HEK293T (cell line): Measurements from ENCODE around the gene COQ4.

Source experiments
- CTCF ChIA-PET: fragments of 350-600 bp; formaldehyde crosslinking; extraction: SDS; loops from one replicate; lab custom pipeline; 2021; ENCODE audit warnings: antibody characterized with exemption, inconsistent platforms; lab: Yijun Ruan, JAX
- POLR2A ChIA-PET: fragments of 350-600 bp; formaldehyde crosslinking; extraction: SDS; loops from one replicate; lab custom pipeline; 2020; ENCODE audit warnings: antibody characterized with exemption, inconsistent platforms; lab: Yijun Ruan, JAX
- DNase-seq: peaks from one replicate; pipeline ENCODE4 v3.0.0; 2012; ENCODE audit warnings: mixed read lengths; ENCODE audit errors: extremely low spot score
- ARNT ChIP-seq: fragments of 450-650 bp; IDR thresholded peaks from 2 replicates; pipeline ENCODE4 v1.6.1; 2017; ENCODE audit warnings: mild to moderate bottlenecking
- BHLHE40 ChIP-seq: fragments of 450-650 bp; IDR thresholded peaks from 2 replicates; pipeline ENCODE4 v1.6.1; 2016; ENCODE audit warnings: mild to moderate bottlenecking, moderate library complexity, borderline replicate concordance
- CTBP1 ChIP-seq: fragments of 450-650 bp; IDR thresholded peaks from 2 replicates; pipeline ENCODE4 v1.6.1; 2016; ENCODE audit warnings: borderline replicate concordance
- ELF4 ChIP-seq: fragments of 450-650 bp; IDR thresholded peaks from 2 replicates; pipeline ENCODE4 v1.6.1; 2017; ENCODE audit warnings: antibody characterized with exemption
- FOXA1 ChIP-seq: fragments of 450-650 bp; IDR thresholded peaks from 2 replicates; pipeline ENCODE4 v1.6.1; 2016; ENCODE audit warnings: mild to moderate bottlenecking
- FOXK2 ChIP-seq: fragments of 450-650 bp; IDR thresholded peaks from 2 replicates; pipeline ENCODE4 v1.6.1; 2016; ENCODE audit warnings: mild to moderate bottlenecking
- FOXM1 ChIP-seq: fragments of 450-650 bp; IDR thresholded peaks from 2 replicates; pipeline ENCODE4 v1.6.1; 2017; ENCODE audit warnings: mild to moderate bottlenecking, borderline replicate concordance
- HDGF ChIP-seq: fragments of 450-650 bp; IDR thresholded peaks from 2 replicates; pipeline ENCODE4 v1.6.1; 2017; ENCODE audit warnings: antibody characterized with exemption, borderline replicate concordance
- L3MBTL2 ChIP-seq: fragments of 450-650 bp; conservative IDR thresholded peaks from 2 replicates; pipeline ENCODE4 v1.6.1; 2016; ENCODE audit warnings: mild to moderate bottlenecking
- LEF1 ChIP-seq: fragments of 450-650 bp; IDR thresholded peaks from 2 replicates; pipeline ENCODE4 v1.6.1; 2017; ENCODE audit warnings: mild to moderate bottlenecking, borderline replicate concordance
- NFRKB ChIP-seq: fragments of 450-650 bp; IDR thresholded peaks from 2 replicates; pipeline ENCODE4 v1.6.1; 2016; ENCODE audit warnings: mild to moderate bottlenecking, moderate library complexity
- PKNOX1 ChIP-seq: fragments of 450-650 bp; IDR thresholded peaks from 2 replicates; pipeline ENCODE4 v1.6.1; 2016
- SP1 ChIP-seq: fragments of 450-650 bp; IDR thresholded peaks from 2 replicates; pipeline ENCODE4 v1.6.1; 2017
- SUZ12 ChIP-seq: fragments of 450-650 bp; IDR thresholded peaks from 2 replicates; pipeline ENCODE4 v1.6.1; 2016; ENCODE audit warnings: mild to moderate bottlenecking
- TARDBP ChIP-seq: fragments of 450-650 bp; IDR thresholded peaks from 2 replicates; pipeline ENCODE4 v1.6.1; 2016
- ZNF384 ChIP-seq: fragments of 450-650 bp; IDR thresholded peaks from 2 replicates; pipeline ENCODE4 v1.6.1; 2016

The COQ4 gene

GRCh38 chr9:128304971-128305288 lies 17.7 kb upstream of the COQ4 start:
- TF ChIP-seq L3MBTL2 (no peak), FOXK2 (no peak), TARDBP (no peak), FOXA1 (no peak), CTBP1 (no peak), ARNT (no peak), PKNOX1 (no peak), SP1 (no peak), BHLHE40 (no peak), NFRKB (no peak)
- ChIA-PET CTCF (no interaction called here), POLR2A (no interaction called here)
- DNase-seq, result no peak

- ChIA-PET CTCF (interaction anchor here (0.6 to 0.9 kb wide), 2 partner anchors 54 to 185 kb away, joined by 3 read pairs; no protein-coding TSS in a partner anchor), POLR2A (no interaction called here)
- TF ChIP-seq PKNOX1 (no peak), SP1 (no peak), SUZ12 (no peak), L3MBTL2 (no peak), NFRKB (no peak), LEF1 (no peak), TARDBP (no peak), FOXM1 (no peak), ELF4 (no peak)
- no peak for DNase-seq
Observed at GRCh38 chr9:128309551-128309950, 13.1 kb upstream of the COQ4 start.

GRCh38 chr9:128310461-128310860 lies 12.2 kb upstream of the COQ4 start:
- no peak for DNase-seq
- TF ChIP-seq FOXA1, result no peak
- TF ChIP-seq LEF1, result no peak
- TF ChIP-seq HDGF, result no peak
- TF ChIP-seq SP1, result no peak
- no peak for TF ChIP-seq BHLHE40
- POLR2A ChIA-PET, result interaction anchor here (0.8 to 1.1 kb wide), 3 partner anchors 10 to 21 kb away, joined by 3 to 4 read pairs (median 3); no protein-coding TSS in a partner anchor
- CTCF ChIA-PET, result interaction anchor here (0.9 kb wide), 1 partner anchor 55 kb away, joined by 3 read pairs; no protein-coding TSS in a partner anchor

- ChIA-PET CTCF (no interaction called here), POLR2A (no interaction called here)
- TF ChIP-seq TARDBP, result no peak
- no peak for TF ChIP-seq FOXA1
- TF ChIP-seq SUZ12, result no peak
- TF ChIP-seq LEF1, result no peak
- no peak for TF ChIP-seq ARNT
- no peak for TF ChIP-seq SP1
- no peak for TF ChIP-seq BHLHE40
- no peak for TF ChIP-seq FOXM1
- no peak for TF ChIP-seq ZNF384
- no peak for TF ChIP-seq FOXK2
- TF ChIP-seq HDGF, result no peak
- TF ChIP-seq CTBP1, result no peak
- TF ChIP-seq ELF4, result no peak
- no peak for DNase-seq
Observed at GRCh38 chr9:128314697-128315096, 7.9 kb upstream of the COQ4 start.

GRCh38 chr9:128316421-128316820 lies 6.2 kb upstream of the COQ4 start:
- DNase-seq, result no peak
- ChIA-PET CTCF (no interaction called here), POLR2A (no interaction called here)
- no peak for TF ChIP-seq FOXA1
- no peak for TF ChIP-seq ZNF384
- TF ChIP-seq SUZ12, result no peak
- TF ChIP-seq L3MBTL2, result no peak
- no peak for TF ChIP-seq ARNT
- no peak for TF ChIP-seq HDGF
- TF ChIP-seq CTBP1, result no peak
- TF ChIP-seq BHLHE40, result no peak
- TF ChIP-seq NFRKB, result no peak
- TF ChIP-seq PKNOX1, result no peak
- no peak for TF ChIP-seq TARDBP
- TF ChIP-seq ELF4, result no peak
- TF ChIP-seq LEF1, result no peak
- no peak for TF ChIP-seq FOXM1
- TF ChIP-seq FOXK2, result no peak
- no peak for TF ChIP-seq SP1

- ChIA-PET CTCF (no interaction called here), POLR2A (no interaction called here)
- no peak for TF ChIP-seq ELF4
- TF ChIP-seq SP1, result no peak
- TF ChIP-seq HDGF, result no peak
- no peak for TF ChIP-seq CTBP1
- TF ChIP-seq LEF1, result no peak
- no peak for TF ChIP-seq TARDBP
- TF ChIP-seq SUZ12, result no peak
- TF ChIP-seq FOXA1, result no peak
- TF ChIP-seq BHLHE40, result no peak
- no peak for TF ChIP-seq ARNT
- TF ChIP-seq FOXM1, result no peak
- TF ChIP-seq ZNF384, result no peak
- TF ChIP-seq FOXK2, result no peak
- TF ChIP-seq PKNOX1, result no peak
- no peak for TF ChIP-seq L3MBTL2
- no peak for TF ChIP-seq NFRKB
- no peak for DNase-seq
Observed at GRCh38 chr9:128317629-128318028, 5.0 kb upstream of the COQ4 start.
